Mesodermal cell (in vitro differentiated cells): ENCODE measurements around the gene GFM1.

Source experiments
- H3K27ac ChIP-seq: 2 replicates; pipeline ENCODE4 v1.7.0; 2013; ENCODE audit warnings: mild to moderate bottlenecking, low read depth, low read length, moderate library complexity; ENCODE audit not compliant: severe bottlenecking
- H3K36me3 ChIP-seq: 2 replicates; pipeline ENCODE4 v1.7.1; 2013; ENCODE audit warnings: mild to moderate bottlenecking, low read length, moderate library complexity; ENCODE audit not compliant: control insufficient read depth, insufficient read depth
- H3K4me1 ChIP-seq: one replicate; pipeline ENCODE4 v1.7.1; 2013; ENCODE audit warnings: mild to moderate bottlenecking, low read length; ENCODE audit not compliant: insufficient read depth, control insufficient read depth, poor library complexity, severe bottlenecking
- H3K4me3 ChIP-seq: 2 replicates; pipeline ENCODE4 v1.7.0; 2013; ENCODE audit warnings: low read length, control low read depth, mild to moderate bottlenecking; ENCODE audit not compliant: insufficient read depth, poor library complexity, severe bottlenecking; ENCODE audit errors: extremely low read depth
- H3K9me3 ChIP-seq: 2 replicates; pipeline ENCODE4 v1.7.1; 2013; ENCODE audit warnings: mild to moderate bottlenecking, low read length, moderate library complexity; ENCODE audit not compliant: control insufficient read depth
- WGBS, 2 experiments: methylation state at CpG; one replicate each; pipeline ENCODE4 v1.1.5; 2013; ENCODE audit warnings: missing lambda C conversion rate in 2 of 2; ENCODE audit not compliant: insufficient coverage in 2 of 2; 5-methylcytosine and 5-hydroxymethylcytosine counted together

GFM1 gene

DNA sequence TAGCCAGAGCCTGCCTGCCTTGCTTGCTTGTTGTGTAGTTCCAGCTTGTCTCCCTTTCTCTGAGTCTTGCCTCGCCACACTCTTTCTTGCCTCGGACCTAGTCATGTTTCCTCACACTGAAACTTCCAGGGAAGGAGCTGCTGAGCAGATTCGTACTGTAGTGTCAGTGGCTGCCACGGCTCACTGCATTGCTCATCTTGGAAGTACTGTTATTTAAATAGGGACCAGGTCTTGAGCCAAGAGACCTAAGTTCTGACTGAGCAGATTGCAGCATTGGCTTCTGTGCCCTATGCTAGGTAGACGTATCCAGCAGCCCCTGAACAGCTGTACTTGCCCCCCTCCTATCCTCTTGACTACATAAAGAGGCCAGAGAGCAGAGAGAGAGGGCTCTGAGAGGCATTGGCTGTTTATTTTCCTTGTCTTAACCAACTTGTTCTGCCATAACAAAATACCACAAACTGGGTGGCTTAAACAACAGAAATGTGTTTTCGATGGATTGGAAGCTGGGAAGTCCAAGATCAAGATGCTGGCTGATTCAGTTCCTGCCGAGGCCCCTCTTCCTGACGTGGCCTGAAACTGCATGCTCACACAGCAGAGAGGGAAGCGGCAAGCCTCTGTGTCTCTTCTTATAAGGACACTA, 93.8 kb downstream of the GFM1 start:
- Histone ChIP-seq H3K4me1 (no peaks in the 10 kb centered on the region), H3K27ac (no peak overlapping the region), H3K4me3 (no peak overlapping the region), H3K36me3 (no peaks in the 10 kb centered on the region), H3K9me3 (peaks cover 12% of the 10 kb centered on the region)
- WGBS, 2 experiments, result 93 to 94% methylated on average over 6 to 7 of the region's 9 CpGs

- Histone ChIP-seq H3K27ac (no peak overlapping the region), H3K4me1 (no peaks in the 10 kb centered on the region), H3K4me3 (no peak overlapping the region), H3K9me3 (peaks cover 12% of the 10 kb centered on the region), H3K36me3 (no peaks in the 10 kb centered on the region)
- WGBS, 2 experiments, result 93 to 100% methylated on average over 5 of the region's 6 CpGs
Measured at GRCh38 chr3:158738653-158739052, 94.3 kb downstream of the GFM1 start.

- 93 to 96% methylated on average over 3 to 4 of the region's 4 CpGs for WGBS, 2 experiments
- Histone ChIP-seq H3K36me3 (no peaks in the 10 kb centered on the region), H3K9me3 (peaks cover 12% of the 10 kb centered on the region), H3K4me1 (no peaks in the 10 kb centered on the region), H3K4me3 (no peak overlapping the region), H3K27ac (no peak overlapping the region)
Measured at GRCh38 chr3:158739078-158739477, 94.8 kb downstream of the GFM1 start.

DNA sequence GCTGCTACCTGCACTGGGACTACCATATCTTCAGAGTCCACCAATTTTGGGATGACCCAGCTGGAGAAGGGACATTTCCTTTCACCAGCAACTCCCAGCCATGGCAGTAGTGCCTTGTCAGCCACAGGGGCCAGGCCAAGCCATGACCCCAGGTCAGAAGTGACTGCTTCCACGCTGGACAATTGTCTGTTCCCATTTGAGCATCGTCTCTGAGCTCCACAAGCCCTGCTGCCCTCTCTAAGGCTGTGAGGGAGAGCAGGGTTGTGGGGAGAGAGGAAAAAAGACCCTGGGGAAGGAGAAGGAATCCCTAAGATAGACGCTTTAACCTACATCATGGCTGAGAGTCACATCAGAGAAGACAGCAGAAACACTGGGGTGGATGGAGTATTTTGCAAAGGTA, 95.3 kb downstream of the GFM1 start:
- H3K4me3 ChIP-seq, result no peak overlapping the region
- no peaks in the 10 kb centered on the region for H3K4me1 ChIP-seq
- H3K27ac ChIP-seq, result no peak overlapping the region
- H3K9me3 ChIP-seq, result peaks cover 10% of the 10 kb centered on the region
- no peaks in the 10 kb centered on the region for H3K36me3 ChIP-seq
- 97 to 100% methylated on average over 2 to 3 of the region's 3 CpGs for WGBS, 2 experiments
